Stimulated activated CD4-positive, alpha-beta T cell treated with anti-CD3 and anti-CD28 coated beads, Interleukin-2, amount 100 ng/mL, for 4 hours (primary cell): ENCODE measurements around the gene ATP2B3.
"Not testable (repeated sequence)": the region's sequence is repeated elsewhere in the genome, so short reads cannot be mapped to it uniquely, and the experiment has no call there.

Experiments used
- DNase-seq: peaks from one replicate; pipeline ENCODE4 v3.0.0-alpha.2; 2020; ENCODE audit warnings: low read depth

ATP2B3 gene

DNA sequence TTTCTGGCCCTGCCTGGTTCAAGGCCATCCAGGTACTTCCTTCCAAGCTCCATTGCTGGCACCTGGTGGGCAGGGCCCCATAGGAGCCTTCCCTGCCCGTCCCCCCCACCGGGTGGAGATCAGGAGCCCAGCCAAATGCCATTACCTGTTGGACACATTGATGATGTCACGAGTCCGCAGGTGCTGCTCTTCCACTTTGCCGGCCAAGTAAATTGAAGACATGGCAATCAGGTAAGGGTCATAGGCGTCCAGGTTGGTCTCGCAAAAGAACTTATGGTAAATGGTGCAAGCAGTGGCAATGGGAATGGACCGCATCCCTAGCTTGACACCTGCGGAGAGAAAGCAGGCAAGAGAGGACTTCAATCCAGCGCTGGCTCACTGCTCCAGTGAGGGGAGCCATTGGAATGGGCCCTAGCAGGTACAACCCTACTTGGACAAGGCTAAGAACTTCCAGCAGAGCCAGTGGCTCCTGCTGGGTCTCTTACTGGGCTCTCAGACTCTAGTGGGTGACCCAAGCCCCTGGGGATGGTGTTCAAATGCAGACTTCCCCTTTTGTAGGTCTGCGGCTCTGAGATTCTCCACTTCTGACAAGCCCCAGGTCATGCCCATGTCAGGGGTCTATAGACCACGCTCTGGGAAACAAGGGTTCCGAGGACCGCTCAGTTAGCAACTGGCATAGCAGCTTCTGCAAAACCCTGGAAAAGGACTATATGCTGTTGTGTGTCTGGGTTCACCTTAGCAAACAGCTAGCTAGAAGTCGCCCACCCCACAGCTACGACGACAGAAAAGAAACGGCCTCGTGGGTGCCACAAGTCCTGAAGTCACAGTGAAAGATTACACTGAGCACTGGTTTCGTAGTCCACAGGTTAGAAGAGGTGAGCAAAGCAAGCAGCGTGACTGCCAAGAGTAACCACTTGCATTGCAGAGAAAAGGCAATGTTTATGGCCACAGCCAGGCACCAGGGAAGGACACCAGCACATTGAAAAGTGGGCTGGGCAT, 78.7 kb downstream of the ATP2B3 start:
- DNase-seq: no peak

DNA sequence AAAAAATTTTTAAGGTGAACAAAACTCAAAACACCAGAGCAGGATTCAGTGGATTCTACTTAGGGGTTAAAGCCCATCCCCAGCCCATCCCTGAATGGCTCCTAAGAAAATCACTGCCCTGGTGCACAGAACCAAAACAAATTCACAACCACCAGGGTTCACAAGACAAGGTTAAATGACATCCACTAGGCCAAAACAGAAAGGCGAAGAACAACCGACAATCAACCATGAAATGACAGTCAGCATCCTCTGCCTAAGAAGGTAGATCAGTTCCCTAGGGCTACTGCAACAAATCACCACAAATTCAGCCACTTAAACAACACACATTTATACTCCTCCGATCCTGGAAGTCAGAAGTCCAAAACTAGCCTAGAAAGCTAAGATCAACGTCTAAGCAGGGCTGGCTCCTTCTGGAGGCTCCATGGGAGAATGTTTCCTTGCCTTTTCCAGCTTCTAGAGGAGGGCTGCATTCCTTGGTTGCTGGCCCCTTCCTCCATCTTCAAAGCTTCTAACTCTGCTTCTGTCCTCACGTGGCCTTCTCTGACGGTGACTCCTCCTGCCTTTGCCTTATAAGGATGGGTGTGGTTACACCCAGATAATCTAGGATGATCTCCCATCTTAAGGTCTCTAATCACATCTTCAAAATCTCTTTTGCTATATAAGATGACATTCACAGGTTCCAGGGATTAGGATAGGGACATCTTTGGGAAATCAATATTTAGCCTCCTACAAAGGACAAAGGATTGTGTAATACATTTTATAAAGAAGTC, 79.7 kb downstream of the ATP2B3 start:
- no peak for DNase-seq

DNA sequence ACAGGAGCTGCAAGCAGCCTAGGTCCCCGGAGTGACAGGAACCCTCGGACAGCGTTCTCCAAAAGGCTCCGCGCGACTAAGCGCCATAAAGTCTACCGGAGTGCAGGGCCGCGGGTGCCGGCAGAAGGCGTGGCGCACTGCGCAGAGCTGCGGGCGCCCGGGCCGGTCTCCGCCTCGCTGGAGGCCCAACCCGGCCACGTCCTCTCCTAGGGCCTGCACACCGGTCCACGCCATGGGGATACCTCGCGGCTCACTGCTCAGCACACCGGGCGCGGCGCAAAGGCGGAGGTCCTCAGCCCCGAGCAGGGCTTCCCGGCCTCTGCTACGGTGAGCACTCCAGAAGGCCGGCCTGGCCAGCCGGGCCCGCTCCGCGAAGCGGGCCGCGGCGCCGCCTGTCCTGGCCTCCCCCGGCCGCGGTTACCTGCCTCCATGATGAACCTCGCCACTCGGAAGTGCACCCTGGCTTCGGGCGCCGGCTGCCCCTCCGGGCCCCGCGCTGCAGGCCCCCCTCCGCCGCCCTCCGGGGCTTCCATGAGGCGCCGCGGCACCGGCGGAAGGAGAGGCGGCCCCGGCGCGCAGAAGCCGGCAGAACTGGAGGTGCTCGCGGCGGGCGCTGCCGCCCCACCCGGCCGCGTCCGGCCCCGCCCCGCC, 81.2 kb downstream of the ATP2B3 start, which contains the start of gene CCNQ:
Gene CCNQ (minus strand): TSS at position 599 of the 651 bp plus-strand sequence. CDS start 66 bp downstream, at position 533.
- DNase-seq: no peak

DNA sequence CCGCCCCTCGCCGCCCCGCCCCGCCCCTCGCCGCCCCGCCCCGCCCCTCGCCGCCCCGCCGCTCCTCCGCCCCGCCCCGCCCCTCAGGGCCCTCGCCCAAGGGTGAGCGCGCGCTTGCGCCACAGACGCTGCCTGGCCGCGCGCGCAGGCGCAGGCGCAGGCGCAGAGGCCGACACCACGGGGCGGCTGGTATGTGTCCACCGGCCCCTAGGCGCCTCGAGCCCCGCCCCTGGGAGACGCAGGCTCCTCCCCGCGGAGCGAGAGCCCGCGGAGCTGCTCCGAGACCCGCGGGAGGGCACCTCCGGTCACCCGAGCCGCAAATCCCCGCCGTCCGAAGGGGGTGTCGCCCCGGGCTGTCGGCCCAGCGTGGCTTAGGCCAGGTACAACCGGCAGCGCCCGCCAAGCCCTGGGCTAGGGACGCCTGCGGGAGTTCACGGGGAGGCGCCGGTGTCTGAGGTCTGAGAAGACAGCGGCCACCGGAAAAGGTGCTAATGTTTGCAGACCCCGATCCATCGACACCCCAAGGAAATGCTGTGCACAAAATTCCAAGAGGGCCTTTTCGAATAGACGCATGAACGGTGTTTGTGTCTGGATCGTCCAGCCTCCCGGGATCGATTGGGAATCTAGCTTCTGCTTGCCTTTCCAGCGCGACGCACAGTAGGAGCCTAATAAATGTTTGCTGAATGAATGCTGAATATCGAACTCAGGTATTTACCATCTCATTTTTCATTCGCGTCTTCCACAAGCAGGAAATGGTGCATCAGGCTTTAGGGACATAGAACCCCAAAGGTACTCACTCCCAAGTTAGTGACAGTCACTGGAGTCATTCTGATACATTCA, 82.0 kb downstream of the ATP2B3 start:
- peak; percentile 81 for DNase-seq

DNA sequence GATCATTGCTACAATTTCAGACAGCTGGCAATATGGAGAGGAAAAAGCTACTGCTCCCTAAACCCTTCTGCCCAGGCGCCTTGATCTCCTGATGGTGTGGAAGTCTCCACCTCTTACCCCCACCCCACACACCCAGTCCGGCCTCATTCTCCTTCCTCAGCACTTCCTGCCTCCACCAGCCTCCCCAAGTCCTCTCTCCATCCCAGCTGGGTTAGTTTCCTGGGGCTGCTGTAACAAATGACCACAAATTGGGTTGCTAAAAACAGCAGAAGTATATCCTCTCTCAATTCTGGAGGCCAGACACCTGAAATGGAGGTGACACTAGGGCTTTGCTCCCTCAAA, 82.6 kb downstream of the ATP2B3 start:
- no peak for DNase-seq

DNA sequence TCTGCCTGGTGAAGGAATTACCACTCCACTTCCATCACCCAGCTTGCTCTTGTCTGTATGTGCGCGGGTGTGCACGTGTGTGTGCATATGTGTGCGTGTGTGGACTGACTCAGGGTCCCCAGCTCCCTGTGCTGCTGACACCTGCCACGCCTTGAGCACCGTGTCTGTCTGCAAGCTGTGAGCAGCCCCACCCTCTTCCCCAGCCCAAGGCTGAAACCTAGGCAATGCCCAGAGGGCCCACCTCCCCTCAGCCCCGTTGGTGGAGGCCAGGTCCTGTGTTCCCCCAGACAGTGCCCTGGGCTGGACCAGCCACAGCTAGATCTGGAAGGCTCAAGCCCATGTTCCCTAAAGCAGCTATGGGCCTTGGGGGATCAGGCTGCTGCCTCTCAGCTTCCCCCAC, 83.5 kb downstream of the ATP2B3 start:
- no peak for DNase-seq

DNA sequence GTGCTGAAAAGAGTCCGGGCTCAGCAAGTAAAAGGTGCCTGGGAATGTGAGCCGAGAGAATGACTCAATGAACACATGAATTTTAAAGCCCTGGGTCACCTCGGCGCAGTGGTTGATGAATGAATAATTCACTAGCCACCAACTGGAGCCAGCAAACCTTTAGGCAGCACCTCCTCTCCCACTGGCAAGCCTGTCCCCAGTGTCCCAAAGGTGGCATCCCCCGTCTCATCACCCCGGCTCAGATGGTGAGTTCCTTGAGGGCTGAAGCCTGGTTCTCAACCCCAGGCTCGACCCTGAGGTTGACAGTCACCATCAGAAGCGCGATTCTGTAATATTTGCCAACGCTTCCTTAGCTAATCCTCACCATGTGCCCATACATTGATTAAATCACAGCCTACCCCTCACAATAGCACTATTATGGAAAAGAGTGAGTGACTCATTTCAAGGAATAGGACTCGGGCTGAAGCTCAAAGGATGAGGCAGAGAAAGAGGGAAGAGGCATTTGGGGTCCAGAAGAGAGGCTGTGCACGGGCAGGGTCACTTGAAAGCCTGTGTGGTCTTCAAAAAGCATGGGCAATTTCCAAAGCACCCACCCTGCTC, 84.2 kb downstream of the ATP2B3 start:
- no peak for DNase-seq

DNA sequence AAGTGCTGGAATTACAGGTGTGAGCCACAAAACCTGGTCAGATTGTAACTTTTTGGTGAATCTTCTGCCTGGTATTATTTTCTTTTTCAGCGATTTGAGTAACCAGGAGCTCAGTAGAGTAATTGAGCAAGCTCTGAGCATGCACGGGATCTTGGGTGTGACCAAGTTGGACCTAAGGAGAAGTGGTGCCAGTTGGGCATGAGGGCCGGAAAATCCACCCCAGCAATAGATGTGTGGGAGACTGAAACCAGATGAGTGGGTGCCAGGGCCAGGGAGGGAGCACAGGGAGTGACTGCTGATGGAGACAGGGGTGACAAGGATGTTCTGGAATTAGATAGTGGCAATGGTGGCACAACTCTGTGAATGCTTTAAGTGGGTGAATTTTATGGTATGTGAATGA, 85.2 kb downstream of the ATP2B3 start:
- DNase-seq: no peak

DNA sequence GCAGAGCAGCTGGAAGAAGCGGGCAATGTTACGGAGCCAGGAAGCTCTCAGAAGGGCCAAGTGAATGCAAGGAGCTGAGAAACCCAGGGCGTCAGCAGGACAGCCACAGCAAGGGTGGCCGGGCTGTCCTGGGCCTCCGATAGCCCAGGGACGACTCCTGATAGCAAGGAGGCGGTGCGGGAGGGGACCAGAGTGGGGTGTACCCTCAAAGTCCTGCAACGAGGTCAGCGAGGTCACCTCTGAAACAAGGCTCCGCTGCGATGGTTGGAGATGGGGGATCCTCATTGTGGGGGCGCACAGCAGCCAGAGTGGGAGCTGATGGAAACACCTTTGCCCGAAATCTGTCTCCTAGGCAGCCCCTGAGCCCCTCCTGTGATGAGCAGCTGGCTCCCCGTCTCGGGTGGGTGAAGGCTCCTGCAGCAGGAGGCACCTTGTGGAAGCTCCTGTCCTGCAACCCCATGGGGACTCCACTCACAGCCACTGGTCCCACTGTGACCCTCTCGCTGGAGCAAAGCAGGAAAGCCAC, 85.8 kb downstream of the ATP2B3 start:
- no peak for DNase-seq

DNA sequence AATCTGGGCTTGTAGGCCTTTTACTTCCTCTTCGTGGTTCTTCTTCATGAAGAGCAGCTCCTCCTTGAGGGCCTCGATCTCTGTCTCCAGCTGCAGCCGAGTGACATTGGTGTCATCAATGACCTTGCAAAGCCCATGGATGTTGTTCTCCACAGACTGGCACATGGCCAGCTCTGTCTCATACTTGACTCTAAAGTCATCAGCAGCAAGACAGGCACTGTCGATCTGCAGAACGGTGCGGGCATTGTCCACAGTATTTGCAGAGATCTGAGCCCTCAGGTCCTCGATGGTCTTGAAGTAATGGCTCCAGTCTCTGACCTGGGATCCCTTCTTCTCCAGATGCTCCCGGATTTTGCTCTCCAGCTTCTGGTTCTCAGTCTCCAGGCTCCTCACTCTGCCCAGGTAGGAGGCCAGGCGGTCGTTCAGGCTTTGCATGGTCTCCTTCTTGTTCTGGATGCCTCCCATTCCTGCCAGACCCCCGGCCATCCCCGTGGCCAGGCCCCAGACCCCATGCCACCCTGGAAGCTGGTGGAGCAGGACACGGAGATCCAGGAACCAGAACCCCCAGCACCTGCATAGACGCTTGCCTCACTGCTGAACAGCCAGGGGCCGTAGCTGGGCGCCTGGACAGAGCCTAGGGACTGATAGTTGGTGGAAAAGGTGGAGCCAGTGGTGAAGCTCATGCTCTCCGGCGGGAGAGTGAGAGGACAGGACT, 87.4 kb downstream of the ATP2B3 start:
- not testable (repeated sequence) for DNase-seq

DNA sequence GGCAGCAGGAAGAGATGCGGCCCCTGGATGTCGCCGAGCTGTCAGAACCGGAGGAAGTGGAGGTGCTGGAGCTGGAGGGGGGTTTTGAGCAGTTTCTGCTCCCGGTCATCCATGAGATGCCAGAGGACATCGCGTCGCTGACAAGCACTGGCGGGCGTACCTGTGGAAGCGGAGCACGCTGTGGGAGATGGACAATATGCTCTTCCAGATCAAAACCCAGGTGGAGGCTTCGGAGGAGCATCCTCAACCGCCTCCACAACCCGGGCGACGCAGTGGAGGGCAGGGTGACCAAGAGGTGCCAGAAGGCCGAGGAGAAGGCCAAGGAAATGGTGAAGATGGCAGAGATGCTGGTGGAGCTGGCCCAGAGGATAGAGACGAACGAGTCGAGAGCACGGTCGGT, 89.1 kb downstream of the ATP2B3 start:
- DNase-seq: no peak

DNA sequence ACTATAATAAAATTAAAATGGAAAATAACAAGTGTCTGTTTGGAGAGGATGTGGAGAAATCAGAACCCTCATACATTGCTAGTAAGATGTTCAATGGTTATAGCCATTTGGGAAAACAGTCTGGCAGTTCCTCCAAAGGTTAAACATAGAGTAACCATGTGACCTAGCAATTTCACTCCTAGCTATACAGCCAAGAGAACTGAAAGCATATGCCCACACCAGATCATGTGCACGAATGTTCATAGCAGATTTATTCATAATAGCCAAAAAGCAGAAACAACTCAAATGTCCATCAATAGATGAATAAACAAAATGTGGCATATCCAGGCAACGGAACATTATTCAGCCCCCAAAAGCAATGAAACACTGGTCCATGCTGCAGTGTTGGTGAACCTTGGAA, 90.9 kb downstream of the ATP2B3 start:
- DNase-seq: no peak

DNA sequence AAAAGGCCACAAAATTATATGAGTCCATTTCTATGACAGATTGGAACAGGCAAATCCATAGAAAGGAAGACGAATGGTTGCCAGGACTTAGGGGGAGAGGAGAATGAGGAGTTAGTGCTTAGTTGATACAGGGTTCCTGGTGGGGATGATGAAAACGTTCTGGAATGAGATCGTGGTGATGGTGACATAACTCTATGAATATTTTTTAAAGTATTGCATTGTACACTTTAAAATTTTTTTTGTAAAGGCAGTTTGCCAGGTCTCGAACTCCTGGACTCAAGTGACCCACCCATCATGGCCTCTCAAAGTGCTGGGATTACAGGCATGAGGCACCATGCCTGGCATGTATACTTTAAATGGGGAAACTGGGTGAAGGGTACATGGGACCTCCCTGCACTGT, 91.4 kb downstream of the ATP2B3 start:
- no peak for DNase-seq

DNA sequence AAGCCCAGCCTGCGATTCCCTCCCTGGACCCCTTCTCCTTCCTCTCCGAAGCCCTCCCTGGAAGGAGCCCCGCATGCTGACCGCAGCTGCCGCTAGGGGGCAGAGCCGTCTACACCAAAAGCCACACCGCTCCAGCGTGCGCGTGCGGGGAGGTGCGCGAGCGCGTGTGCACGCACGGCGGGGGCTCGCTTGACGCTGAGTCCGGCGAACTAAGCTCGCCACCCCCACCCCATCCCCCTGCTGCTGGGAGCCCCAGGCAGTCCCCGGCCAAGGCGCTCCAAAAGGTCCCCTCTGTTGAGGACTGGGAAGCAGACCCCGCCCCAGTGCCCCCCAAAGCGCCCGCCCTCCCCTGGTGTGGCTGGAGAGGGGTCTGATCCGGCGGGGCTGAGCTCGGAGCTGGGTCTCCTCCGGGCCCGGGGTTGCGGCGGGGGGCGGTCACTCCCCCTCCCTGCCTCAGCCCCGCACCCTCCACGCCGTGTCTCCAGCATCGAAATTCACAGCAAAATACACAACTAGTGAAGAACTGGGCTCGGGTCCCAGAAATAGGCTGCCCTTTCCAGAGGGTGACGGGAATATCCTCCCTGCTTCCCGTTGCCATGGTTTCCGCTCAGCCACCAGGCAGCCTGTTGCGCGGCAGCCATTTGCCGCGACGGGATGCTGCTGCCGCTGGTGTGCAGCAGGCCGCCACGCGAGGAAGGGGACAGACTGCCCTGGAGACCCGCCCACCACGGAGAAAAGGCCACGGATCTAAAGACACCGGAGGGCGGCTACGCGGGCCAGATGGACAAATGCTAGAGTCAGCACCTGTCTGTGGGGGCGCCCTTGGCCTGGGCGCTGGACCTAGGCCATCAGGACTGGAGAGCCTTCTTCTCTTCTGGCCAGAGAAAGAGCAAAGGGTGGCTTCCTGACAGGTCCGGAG, 92.7 kb downstream of the ATP2B3 start:
- DNase-seq: peak; percentile 70

DNA sequence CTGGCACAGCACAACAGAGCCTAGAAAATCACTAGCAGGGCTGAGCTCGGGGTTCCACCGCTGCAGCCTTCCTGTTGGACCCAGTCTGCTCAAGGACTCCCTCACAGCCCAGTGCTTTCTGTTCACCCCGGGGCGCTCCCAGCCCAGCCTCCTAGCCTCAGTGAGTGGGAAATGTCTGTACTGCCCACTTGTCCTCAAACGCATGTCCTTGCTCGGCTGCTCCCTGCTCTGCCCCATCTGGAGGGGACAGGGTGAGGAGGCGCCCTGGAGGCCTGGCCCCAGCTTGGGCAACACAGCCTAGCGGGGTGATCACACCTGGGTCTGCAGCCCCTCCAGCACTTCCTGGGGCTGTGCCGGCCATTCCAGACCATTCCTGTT, 93.4 kb downstream of the ATP2B3 start:
- DNase-seq: no peak

DNA sequence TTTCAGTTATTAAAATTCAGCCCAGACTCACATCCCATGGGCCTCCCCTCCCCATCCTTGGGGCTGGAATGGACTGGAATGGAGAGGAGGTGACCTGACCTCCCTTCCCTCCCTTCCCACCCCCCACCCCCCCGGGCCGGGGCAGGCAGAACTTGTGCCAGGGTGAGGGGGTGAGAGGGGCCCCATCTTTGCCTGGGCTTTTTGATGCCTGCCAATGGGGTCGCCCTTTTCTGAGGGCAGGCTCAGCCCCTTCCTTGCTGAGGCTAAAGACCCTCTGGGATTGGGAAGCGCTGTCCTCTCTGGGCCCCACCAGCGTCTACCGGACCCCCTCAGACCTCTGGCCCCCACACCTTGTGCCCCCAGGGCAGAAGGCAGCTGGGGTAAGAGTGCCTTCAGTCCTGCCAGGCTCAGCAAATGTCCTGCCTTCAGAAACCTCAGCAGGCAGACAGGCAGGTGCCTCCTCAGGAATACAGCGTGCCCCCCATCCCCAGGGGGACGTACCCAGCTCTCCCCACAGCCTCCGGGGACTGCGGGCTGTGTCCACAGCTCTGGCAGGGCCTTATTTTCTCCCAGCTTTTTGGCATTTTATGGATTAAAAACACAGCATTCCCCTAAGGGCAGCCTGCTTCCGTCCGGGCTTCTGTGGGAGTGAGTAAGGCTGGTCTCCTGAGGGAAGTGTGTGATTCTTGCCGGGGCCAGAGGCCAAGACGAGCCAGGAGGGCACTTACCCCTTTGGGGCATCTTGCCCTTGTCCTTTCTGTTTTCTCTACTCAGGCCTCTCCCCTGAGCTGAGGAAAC, 94.1 kb downstream of the ATP2B3 start:
- DNase-seq: no peak

DNA sequence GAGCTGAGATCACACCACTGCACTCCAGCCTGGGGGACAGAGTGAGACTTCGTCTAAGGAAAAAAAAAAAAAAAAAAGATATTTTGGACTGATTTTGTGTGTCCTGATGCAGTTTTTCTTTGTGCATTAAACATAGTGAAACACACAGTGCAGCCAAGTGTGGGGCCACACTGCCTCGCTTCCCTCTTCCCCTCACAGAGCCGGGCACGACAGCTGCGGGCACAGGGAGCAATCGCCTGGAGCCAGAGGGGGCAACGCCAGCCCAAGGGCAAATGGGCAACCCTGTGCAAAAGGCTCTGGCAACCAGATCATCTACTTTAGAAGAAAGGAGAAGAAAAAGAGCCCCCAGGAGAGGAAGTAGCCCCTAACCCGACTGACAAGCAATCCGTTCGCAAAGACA, 95.0 kb downstream of the ATP2B3 start:
- no peak for DNase-seq

DNA sequence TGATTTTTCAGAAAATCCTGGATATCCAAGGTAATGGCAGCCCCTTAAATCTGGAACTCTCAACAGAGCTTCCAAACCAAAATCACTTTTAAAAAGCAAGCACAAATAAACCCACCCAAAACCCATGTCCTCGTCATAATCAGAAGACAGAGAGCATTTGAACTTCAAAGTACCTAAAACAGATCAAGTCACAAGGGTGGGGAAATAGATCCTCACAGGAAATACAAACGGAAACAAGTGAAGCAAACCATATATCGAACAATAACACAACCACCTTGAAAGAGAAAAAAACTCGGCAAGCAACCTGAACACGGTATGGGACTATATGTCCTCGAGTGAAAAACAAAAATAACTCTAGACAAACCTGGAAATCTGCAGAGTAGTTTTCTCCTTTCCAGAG, 97.4 kb downstream of the ATP2B3 start:
- DNase-seq: no peak
